Subcutaneous abdominal adipose tissue (tissue), 5 donors: ENCODE measurements around the gene HS2ST1.

Experiments
- H3K27ac ChIP-seq: one replicate; pipeline ENCODE4 v1.7.0; 2013; ENCODE audit warnings: low read depth, mild to moderate bottlenecking, inconsistent platforms, low read length, moderate library complexity
- H3K27me3 ChIP-seq, 5 donors: one replicate each; pipeline ENCODE4 v1.7.0; 2013; ENCODE audit warnings: low read length in 5 of 5, inconsistent platforms in 1 of 5; ENCODE audit not compliant: control insufficient read depth in 5 of 5, insufficient read depth in 4 of 5
- H3K36me3 ChIP-seq, 5 donors: one replicate each; pipeline ENCODE4 v1.7.0; 2013; ENCODE audit warnings: low read length in 5 of 5; ENCODE audit not compliant: control insufficient read depth in 5 of 5, insufficient read depth in 5 of 5
- H3K4me1 ChIP-seq, 5 donors: one replicate each; pipeline ENCODE4 v1.7.0; 2013; ENCODE audit warnings: low read length in 5 of 5, mild to moderate bottlenecking in 3 of 5, moderate library complexity in 1 of 5; ENCODE audit not compliant: control insufficient read depth in 5 of 5, insufficient read depth in 5 of 5
- H3K4me3 ChIP-seq, 5 donors: one replicate each; pipeline ENCODE4 v1.7.0; 2013; ENCODE audit warnings: low read length in 5 of 5, low read depth in 1 of 5
- H3K9ac ChIP-seq, 5 donors: one replicate each; pipeline ENCODE4 v1.7.0; 2013; ENCODE audit warnings: low read length in 5 of 5, mild to moderate bottlenecking in 4 of 5, moderate library complexity in 3 of 5
- H3K9me3 ChIP-seq, 5 donors: one replicate each; pipeline ENCODE4 v1.7.0; 2013; ENCODE audit warnings: low read length in 5 of 5; ENCODE audit not compliant: control insufficient read depth in 5 of 5
- donor health status: healthy.
- donor health status: healthy.
- donor health status: healthy.
- donor health status: healthy.
- donor health status: healthy.

HS2ST1 gene

GRCh38 chr1:87146538-87146937 is 232.1 kb downstream of the HS2ST1 start:
- H3K4me3 ChIP-seq, result no peak overlapping the region
- no peaks in the 10 kb centered on the region for H3K9me3 ChIP-seq
- peaks cover 0 to 6% (median 6%) of the 10 kb centered on the region in 5 donors for H3K36me3 ChIP-seq
- H3K27ac ChIP-seq, result no peak overlapping the region
- H3K4me1 ChIP-seq, result peaks cover 4 to 31% (median 30%) of the 10 kb centered on the region in 5 donors
- no peaks in the 10 kb centered on the region for H3K27me3 ChIP-seq
- no peak overlapping the region for H3K9ac ChIP-seq

DNA sequence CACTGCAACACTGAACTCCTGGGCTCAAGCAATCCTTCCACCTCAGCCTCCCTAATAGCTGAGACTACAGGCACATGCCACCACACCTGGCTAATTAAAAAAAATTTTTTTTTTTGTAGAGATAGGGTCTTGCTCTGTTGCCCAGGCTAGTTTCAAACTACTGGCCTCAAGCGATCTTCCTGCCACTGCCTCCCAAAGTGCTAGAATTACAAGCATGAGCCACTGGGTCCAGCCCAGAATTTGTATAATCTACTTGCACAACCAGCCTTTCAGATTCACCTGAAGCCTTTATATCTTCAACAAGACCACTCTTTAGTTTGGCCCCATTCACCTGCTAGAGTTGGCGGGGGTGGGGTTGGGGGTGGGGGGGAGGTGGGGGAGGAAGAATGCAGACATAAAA is 232.6 kb downstream of the HS2ST1 start:
- Histone ChIP-seq H3K9ac (no peak overlapping the region), H3K27ac (no peak overlapping the region), H3K36me3 (peaks cover 0 to 6% (median 5%) of the 10 kb centered on the region in 5 donors), H3K4me3 (no peak overlapping the region), H3K27me3 (no peaks in the 10 kb centered on the region), H3K4me1 (peaks cover 4 to 36% (median 35%) of the 10 kb centered on the region in 5 donors), H3K9me3 (no peaks in the 10 kb centered on the region)

DNA sequence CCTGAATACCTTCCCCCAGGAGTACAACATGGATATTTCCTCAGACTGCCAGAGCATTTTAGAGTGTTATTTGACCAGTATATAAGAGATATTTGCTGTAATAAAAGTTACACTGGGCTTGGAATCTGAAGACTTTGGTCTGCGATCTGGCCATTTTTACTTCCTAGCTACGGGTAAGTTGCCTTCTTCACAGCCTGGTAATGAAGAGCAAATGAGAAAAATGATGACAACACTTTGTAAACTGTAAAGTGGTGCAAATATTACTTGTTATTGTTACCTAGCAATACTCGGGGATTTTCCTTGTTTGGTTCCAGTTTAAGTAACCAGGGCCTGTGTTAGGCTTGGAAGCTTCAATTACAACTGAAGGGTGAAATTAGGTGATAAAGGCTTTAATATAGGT is 233.4 kb downstream of the HS2ST1 start:
- no peaks in the 10 kb centered on the region for H3K9me3 ChIP-seq
- H3K27me3 ChIP-seq, result no peaks in the 10 kb centered on the region
- peaks cover 4 to 41% (median 40%) of the 10 kb centered on the region in 5 donors for H3K4me1 ChIP-seq
- H3K27ac ChIP-seq, result no peak overlapping the region
- H3K36me3 ChIP-seq, result peaks cover 0 to 6% (median 5%) of the 10 kb centered on the region in 5 donors
- no peak overlapping the region for H3K9ac ChIP-seq
- no peak overlapping the region for H3K4me3 ChIP-seq

DNA sequence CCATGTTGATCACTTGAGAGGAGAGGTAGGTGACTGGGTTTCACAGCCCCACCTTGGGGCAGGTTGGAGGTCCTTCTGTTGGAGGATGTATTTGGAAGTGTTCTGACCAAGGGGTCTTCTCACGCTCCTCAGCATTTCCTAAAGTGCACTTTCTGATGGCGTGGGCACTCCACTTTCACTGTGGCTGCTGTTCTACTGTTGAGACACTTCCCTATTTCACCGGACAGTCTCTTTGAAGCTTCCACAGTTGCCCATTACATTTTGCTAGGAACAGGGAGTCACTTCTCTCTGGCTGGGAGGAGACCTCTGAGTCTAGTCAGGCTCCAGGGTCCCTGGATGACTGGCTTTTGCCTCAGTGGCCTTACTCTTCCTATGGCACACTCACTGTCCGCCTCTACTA is 234.2 kb downstream of the HS2ST1 start:
- Histone ChIP-seq H3K36me3 (peaks cover 0 to 3% (median 0%) of the 10 kb centered on the region in 5 donors), H3K27ac (peak overlapping the region; percentile 59), H3K9ac (peak overlapping the region in 2 of 5 donors; percentile 29 to 50), H3K4me3 (peak overlapping the region in 1 of 5 donors; percentile 22), H3K27me3 (no peaks in the 10 kb centered on the region), H3K4me1 (peaks cover 6 to 41% (median 40%) of the 10 kb centered on the region in 5 donors), H3K9me3 (no peaks in the 10 kb centered on the region)

DNA sequence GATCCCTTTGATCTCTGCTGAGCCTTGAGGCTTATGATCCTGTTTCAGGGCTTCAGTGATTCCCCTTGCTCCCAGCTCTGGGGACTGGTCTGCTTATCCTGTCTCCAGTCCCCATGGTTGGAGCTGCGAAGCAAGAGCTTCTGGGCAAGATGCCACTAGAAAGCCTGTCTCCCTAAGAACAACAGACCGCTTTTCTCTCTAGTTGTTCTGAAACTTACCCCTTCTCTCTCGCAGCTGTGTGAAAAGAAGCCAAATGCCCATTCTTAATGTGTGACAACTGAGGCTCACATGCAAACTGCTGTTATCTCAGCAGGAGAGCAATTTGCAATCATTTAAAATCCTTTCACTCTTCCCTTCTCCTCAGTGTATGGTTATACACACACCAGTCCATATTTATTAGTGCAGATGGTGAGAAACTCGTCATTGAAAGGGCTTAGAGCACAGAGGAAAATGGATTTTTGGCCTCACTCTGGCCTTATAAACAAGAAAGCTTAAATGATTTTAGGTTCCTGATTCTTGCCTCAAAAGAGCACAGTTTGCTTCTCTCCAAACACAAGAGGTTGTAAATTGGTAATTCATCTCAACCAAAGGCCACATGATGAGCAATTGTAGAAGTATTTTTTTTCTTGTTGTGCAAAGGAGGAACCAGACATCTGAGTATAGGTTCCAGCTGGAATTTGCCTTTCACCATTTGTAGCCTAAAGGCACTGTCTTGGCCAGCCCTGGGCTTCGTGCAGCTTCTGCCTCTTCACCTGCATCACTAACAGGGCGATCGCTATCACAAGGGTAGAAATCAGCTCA is 235.0 kb downstream of the HS2ST1 start:
- Histone ChIP-seq H3K36me3 (no peaks in the 10 kb centered on the region), H3K9ac (peak overlapping the region in 3 of 5 donors; percentile 29 to 50 (median 42)), H3K27ac (peak overlapping the region; percentile 59), H3K4me3 (no peak overlapping the region), H3K27me3 (no peaks in the 10 kb centered on the region), H3K4me1 (peaks cover 6 to 45% (median 40%) of the 10 kb centered on the region in 5 donors), H3K9me3 (no peaks in the 10 kb centered on the region)

DNA sequence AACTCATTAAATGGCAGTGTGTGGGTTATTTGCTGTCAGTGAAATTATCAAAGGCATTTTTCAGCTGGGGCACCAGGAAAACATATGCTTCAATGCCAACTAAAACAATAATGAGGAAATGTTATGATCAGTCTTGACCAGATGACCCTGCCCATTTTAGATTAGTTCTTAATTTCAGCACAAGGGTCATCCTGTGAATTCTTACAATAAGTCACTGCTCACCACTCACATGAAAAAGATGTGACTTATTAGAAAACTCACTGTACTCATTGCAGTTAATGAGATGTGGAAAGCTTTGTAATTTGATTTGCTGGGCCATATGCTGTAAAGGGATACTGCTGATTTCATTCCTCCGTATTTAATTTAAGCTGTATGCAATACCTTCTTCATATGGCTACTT is 235.7 kb downstream of the HS2ST1 start:
- Histone ChIP-seq H3K36me3 (no peaks in the 10 kb centered on the region), H3K27me3 (no peaks in the 10 kb centered on the region), H3K9ac (peak overlapping the region in 1 of 5 donors; percentile 29), H3K9me3 (no peaks in the 10 kb centered on the region), H3K4me3 (no peak overlapping the region), H3K4me1 (peaks cover 6 to 45% (median 40%) of the 10 kb centered on the region in 5 donors), H3K27ac (peak overlapping the region; percentile 59)

- Histone ChIP-seq H3K27ac (peak overlapping the region; percentile 59), H3K9me3 (no peaks in the 10 kb centered on the region), H3K4me3 (peak overlapping the region; percentile 26 to 58 (median 43)), H3K4me1 (peaks cover 6 to 45% (median 37%) of the 10 kb centered on the region in 5 donors), H3K27me3 (no peaks in the 10 kb centered on the region), H3K36me3 (no peaks in the 10 kb centered on the region), H3K9ac (peak overlapping the region; percentile 33 to 61 (median 53))
These were observed 237.3 kb downstream of the HS2ST1 start for GRCh38 chr1:87151500-87152421.

DNA sequence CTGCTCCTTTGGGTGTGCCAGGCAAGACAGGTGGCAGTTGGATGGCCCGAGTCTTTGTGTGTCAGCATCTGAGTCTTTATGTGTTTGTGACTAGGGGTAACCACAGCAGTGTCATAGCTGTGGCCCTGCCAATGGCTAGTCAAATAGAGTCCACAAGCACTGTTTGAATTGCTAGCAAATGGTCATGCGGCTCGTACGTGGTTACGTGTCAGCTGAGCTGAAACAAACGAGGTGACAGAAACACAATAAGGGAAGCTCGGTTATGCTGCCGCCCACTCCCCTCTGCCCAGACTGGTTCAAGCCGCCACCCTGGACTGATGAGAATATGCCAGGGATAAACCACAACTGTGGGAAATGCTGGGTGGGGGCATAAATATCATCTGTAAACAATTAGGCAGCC is 239.9 kb downstream of the HS2ST1 start:
- peaks cover 3 to 36% (median 29%) of the 10 kb centered on the region in 5 donors for H3K4me1 ChIP-seq
- no peak overlapping the region for H3K9ac ChIP-seq
- H3K36me3 ChIP-seq, result no peaks in the 10 kb centered on the region
- no peaks in the 10 kb centered on the region for H3K9me3 ChIP-seq
- H3K4me3 ChIP-seq, result no peak overlapping the region
- H3K27ac ChIP-seq, result no peak overlapping the region
- H3K27me3 ChIP-seq, result no peaks in the 10 kb centered on the region

DNA sequence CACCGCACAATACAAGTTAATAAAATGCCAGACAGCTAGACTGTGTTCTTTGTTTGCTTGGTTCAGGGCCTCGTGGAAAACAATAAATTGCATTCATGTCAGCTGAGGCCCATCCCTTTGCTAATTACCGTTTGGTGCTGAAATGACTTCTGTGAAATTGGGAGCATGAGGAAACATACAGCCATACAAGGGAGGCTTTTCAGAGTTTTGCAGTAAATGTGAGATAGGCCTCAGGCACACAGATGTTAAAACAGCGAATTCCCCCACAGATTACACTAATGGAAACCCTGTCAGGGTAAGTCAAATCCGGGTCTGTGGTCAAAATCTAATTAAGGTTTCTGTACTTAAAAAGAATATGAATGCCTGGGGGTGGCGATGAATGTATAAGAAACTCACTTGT is 240.7 kb downstream of the HS2ST1 start:
- H3K4me3 ChIP-seq, result no peak overlapping the region
- H3K27me3 ChIP-seq, result no peaks in the 10 kb centered on the region
- no peaks in the 10 kb centered on the region for H3K9me3 ChIP-seq
- no peak overlapping the region for H3K9ac ChIP-seq
- H3K27ac ChIP-seq, result no peak overlapping the region
- peaks cover 2 to 28% (median 21%) of the 10 kb centered on the region in 5 donors for H3K4me1 ChIP-seq
- H3K36me3 ChIP-seq, result no peaks in the 10 kb centered on the region

DNA sequence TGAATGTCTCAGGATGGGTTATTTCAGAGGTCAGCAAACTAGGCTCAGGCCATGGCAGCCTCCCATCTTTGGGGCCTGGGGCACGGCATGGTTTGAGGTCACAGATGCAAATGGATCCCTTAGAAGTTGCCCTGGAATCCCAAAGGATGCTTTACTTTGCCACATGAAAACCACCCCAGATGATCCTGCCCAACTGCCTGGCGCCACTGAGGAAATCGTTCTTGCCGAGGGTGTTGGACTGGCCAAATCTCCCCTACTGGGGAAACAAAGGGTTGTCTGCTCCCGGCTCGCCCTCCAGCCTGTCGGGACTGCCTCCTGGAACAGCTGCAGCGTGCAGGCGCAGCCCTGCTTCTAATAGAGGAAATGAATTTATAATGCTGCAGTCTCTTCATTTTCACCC is 241.2 kb downstream of the HS2ST1 start:
- Histone ChIP-seq H3K9ac (no peak overlapping the region), H3K4me3 (no peak overlapping the region), H3K27ac (no peak overlapping the region), H3K9me3 (no peaks in the 10 kb centered on the region), H3K36me3 (no peaks in the 10 kb centered on the region), H3K27me3 (no peaks in the 10 kb centered on the region), H3K4me1 (peaks cover 2 to 23% (median 17%) of the 10 kb centered on the region in 5 donors)
